Activated CD8-positive, alpha-beta memory T cell treated with anti-CD3 and anti-CD28 coated beads, Interleukin-2, amount 10 ng/mL, durations not matched to agents 7 days and 5 days (primary cell): ENCODE measurements around the gene CPNE9. TPM values are rescaled to one million over a fixed set of nuclear protein-coding genes. Genes with fewer than 3 reads are reported as not detected.

Experiments
- ATAC-seq: fragments of 150-1000 bp; cut with Tn5 transposase; one replicate; pipeline ENCODE4 v1.10.0; 2021; ENCODE audit warnings: moderate library complexity
- CTCF ChIA-PET: fragments of 350-600 bp; sonication (Branson Sonifier 250); formaldehyde crosslinking; loops from one replicate; lab custom pipeline; 2021; ENCODE audit warnings: antibody characterized with exemption; lab: Charles Lee
- DNase-seq: peaks from one replicate; pipeline ENCODE4 v3.0.0-alpha.2; 2020
- H3K27ac Mint-ChIP-seq: one replicate; pipeline ENCODE4 v1.8.0; 2021; ENCODE audit warnings: mild to moderate bottlenecking, mixed read lengths
- H3K27me3 Mint-ChIP-seq: one replicate; pipeline ENCODE4 v1.8.0; 2021; ENCODE audit warnings: mixed read lengths
- H3K36me3 Mint-ChIP-seq: one replicate; pipeline ENCODE4 v1.8.0; 2021; ENCODE audit warnings: mild to moderate bottlenecking, mixed read lengths
- H3K4me1 Mint-ChIP-seq: one replicate; pipeline ENCODE4 v1.8.0; 2021; ENCODE audit warnings: mixed read lengths
- H3K4me3 Mint-ChIP-seq: one replicate; pipeline ENCODE4 v1.8.0; 2021; ENCODE audit warnings: mild to moderate bottlenecking, moderate library complexity, mixed read lengths
- H3K9me3 Mint-ChIP-seq: one replicate; pipeline ENCODE4 v1.8.0; 2022; ENCODE audit warnings: low read depth, mixed read lengths
- total RNA-seq, 2 experiments: library from RNA; stranded (reverse); gene quantifications; one replicate each; pipeline ENCODE4 v1.2.3, GENCODE V29; 2021

Gene CPNE9
- total RNA-seq, 2 experiments from 2014 or later = not detected

DNA sequence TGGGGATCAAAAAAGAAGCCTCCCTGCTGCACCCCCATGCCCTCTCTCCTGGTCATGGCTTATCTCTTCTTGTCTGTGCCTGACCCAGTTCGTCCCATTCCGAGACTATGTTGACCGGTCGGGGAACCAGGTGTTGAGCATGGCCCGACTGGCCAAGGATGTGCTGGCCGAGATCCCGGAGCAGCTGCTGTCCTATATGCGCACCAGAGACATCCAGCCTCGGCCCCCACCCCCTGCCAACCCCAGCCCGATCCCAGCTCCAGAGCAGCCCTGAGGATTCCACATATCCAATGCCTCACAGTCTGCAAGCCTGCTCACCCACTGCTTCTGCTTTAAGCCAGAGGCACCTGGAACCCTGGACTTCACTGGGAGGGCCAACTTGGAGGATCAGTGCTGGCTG, 25.8 kb downstream of the CPNE9 start:
- no peak for ATAC-seq
- CTCF ChIA-PET = interaction anchor here (2.1 kb wide), 1 partner anchor 226 kb away, joined by 6 read pairs; no protein-coding TSS in a partner anchor
- no peak overlapping the region for H3K27ac Mint-ChIP-seq
- peaks cover 49% of the 10 kb centered on the region for H3K4me1 Mint-ChIP-seq
- no peaks in the 10 kb centered on the region for H3K9me3 Mint-ChIP-seq
- no peak overlapping the region for H3K4me3 Mint-ChIP-seq
- DNase-seq = no peak
- H3K36me3 Mint-ChIP-seq = peaks cover 11% of the 10 kb centered on the region
- H3K27me3 Mint-ChIP-seq = no peaks in the 10 kb centered on the region

DNA sequence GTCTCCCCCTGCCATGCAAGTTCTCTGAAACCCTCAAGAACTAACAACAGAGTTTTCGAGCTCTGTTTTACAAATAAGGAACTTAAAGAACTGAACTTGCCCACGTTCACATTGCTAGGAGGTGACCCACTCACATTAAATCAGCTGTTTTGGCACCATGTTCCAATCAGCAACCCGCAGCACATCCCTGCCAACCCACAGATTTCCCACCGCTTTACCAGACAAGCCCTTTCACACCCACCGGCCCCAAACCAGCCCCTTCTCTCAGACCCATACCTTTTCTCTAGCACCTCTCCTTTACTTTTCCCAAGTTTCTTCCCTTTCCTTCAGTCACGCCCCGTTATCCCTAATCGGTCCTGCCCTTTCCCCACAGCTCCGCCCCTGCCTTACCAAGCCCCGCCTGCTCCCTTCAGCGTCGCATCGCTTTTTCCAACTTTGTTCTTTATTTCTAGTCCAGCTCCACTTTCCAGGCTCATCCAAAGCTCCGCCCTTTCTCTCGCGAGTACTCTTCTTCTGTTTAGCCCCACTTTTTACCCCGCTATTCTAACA, 27.1 kb downstream of the CPNE9 start:
- CTCF ChIA-PET = interaction anchor here (1.0 to 2.1 kb wide), 8 partner anchors 14 to 590 kb away, joined by 3 to 6 read pairs (median 5); partner anchors contain the start of genes CRELD1, MTMR14, OGG1 and SEC13
- ATAC-seq = peak; percentile 60
- H3K27ac Mint-ChIP-seq = peak overlapping the region; percentile 97
- DNase-seq = no peak
- H3K27me3 Mint-ChIP-seq = no peaks in the 10 kb centered on the region
- H3K4me3 Mint-ChIP-seq = peak overlapping the region; percentile 84
- H3K36me3 Mint-ChIP-seq = peaks cover 19% of the 10 kb centered on the region
- no peaks in the 10 kb centered on the region for H3K9me3 Mint-ChIP-seq
- peaks cover 59% of the 10 kb centered on the region for H3K4me1 Mint-ChIP-seq

DNA sequence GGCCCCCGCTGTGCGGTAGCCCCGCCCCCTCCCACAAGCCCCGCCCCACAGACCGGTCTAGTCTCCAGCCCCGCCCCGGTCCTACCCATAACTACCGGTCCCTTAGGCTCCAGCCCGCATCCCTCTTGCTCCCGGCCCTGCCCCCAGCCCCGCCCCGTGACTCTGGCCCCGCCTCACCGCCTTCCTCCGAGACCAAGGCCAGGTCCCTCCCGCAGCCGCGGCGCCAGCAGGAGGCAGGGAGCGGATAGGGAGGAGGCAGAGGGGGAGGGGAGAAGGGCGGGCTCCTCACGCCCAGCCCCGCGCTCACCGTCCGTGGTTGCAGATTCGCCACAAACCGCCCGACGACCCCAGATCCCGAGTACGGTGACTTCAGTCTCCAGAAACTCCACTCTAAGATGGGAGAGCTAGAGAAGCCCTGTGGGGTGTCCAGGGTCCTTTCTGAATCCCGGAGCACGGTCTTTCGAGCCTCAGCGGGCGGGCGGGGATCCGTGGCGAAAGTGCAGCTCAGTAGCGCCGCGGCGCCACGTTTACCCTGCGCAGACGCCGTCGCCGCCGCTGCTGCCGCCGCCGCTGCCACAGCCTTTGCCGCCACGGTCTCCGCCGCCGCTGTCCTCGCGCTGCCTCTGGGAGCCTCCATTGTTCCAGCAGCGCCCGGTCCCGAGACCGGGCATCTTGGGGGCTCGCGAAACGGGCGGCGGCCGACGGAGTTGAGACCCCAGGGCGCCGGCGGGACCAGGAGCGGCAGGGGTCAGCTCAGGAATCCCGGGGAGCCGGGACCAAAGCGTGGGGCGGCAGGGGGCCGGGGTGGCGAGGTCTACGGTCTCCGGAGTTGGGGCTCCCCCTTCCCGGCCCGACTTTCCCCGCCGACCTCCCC, 27.8 kb downstream of the CPNE9 start, which contains the start of gene BRPF1:
Gene BRPF1, plus strand, starts transcription at position 530 of the 874 bp plus-strand sequence. CDS start 2,406 bp downstream, outside the sequence.
- Mint-ChIP-seq H3K4me1 (peaks cover 60% of the 10 kb centered on the region), H3K4me3 (peak within 1 kb of the TSS; percentile 84), H3K27ac (peak within 1 kb of the TSS; percentile 97), H3K27me3 (no peaks in the 10 kb centered on the region), H3K9me3 (no peaks in the 10 kb centered on the region), H3K36me3 (peaks cover 22% of the 10 kb centered on the region)
- DNase-seq (peak; percentile 100), ATAC-seq (peak; percentile 97)
- CTCF ChIA-PET = interaction anchor here (1.0 to 2.6 kb wide), 11 partner anchors 13 to 589 kb away, joined by 3 to 12 read pairs (median 5); partner anchors contain the start of genes ARPC4, CRELD1, MTMR14 and OGG1

DNA sequence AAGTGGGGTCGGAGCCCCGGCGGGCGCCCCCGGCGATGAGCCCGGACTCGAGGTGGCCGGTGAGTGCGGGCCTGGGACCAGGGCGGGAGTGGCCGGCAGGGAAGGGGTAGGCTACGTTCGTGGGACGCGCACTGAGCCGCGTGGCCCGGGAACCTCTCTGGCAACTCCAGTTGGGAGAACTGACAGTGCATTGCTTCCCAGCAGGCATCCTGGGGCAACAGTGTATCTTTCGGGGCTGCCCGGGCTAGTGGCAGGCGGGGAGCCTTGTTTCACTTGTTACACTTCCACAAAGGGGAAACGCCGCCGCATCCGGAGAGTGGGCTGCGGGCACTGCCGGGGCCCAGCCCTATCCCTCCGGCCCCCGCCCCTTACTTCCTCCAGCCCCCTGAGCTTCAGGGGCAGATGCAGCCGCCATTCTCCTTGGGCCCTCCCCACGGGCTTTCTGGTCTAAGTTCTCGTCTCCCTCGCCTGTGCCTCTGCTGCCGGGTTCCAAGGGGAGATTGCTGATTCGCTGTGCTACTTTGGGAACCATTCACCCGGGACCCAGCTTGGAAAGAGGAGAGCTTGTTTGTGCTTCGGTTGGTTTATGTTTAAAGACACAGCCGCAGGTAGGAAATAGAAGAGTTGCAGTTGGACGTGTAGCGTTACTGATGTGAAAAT, 28.6 kb downstream of the CPNE9 start:
- Mint-ChIP-seq H3K36me3 (peaks cover 27% of the 10 kb centered on the region), H3K27ac (peak overlapping the region; percentile 84), H3K4me3 (peak overlapping the region; percentile 80), H3K9me3 (no peaks in the 10 kb centered on the region), H3K4me1 (peaks cover 60% of the 10 kb centered on the region), H3K27me3 (no peaks in the 10 kb centered on the region)
- DNase-seq (peak; percentile 86), ATAC-seq (peak; percentile 2)
- CTCF ChIA-PET = interaction anchor here (1.0 to 2.6 kb wide), 5 partner anchors 16 to 77 kb away, joined by 4 to 12 read pairs (median 7); partner anchors contain the start of genes ARPC4, OGG1, TADA3 and TTLL3

DNA sequence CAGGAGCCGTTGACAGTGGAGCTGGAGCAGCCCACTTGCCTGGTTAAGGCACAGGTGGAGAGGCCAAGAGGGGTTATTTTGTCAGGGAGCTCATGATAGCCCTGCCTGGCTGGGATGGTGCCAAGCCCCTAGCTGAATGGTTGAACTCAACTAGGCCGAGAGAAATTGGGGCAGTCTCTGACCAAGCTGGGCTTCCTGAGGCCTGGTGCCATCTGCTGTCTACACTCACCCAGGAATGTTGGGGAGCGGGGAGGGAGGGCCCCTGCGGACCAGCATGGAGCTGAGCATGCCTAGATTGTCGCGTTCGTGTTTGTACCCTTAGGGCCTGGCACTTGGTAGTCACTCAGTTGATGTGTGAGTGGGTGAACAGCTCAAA, 29.1 kb downstream of the CPNE9 start:
- peak overlapping the region; percentile 80 for H3K4me3 Mint-ChIP-seq
- no peaks in the 10 kb centered on the region for H3K27me3 Mint-ChIP-seq
- DNase-seq = no peak
- no peaks in the 10 kb centered on the region for H3K9me3 Mint-ChIP-seq
- no peak for ATAC-seq
- peaks cover 27% of the 10 kb centered on the region for H3K36me3 Mint-ChIP-seq
- H3K27ac Mint-ChIP-seq = peak overlapping the region; percentile 84
- CTCF ChIA-PET = interaction anchor here (1.0 to 2.6 kb wide), 6 partner anchors 16 to 108 kb away, joined by 3 to 12 read pairs (median 6); partner anchors contain the start of genes ARPC4, OGG1, TADA3 and TTLL3
- H3K4me1 Mint-ChIP-seq = peaks cover 57% of the 10 kb centered on the region

DNA sequence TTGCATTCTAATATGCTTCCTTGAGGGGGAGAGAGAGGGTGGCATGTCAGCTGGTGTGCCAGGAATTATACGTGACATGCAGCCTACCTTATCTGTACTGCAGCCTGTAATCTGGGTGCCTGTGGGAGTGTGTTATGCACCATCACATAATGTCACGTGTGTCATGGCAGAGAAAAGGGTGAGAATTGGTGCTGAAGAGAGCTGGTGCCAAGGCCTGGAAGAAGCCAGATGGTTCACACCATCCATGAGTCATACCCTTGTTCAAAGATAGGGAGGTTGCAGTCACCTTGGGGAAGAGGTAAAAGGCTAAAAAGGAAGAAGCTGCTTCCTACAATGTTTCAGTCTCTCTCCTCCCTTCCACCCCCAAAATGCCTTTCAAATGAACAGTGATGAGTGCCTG, 33.2 kb downstream of the CPNE9 start:
- Mint-ChIP-seq H3K4me3 (no peak overlapping the region), H3K9me3 (no peaks in the 10 kb centered on the region), H3K36me3 (peaks cover 48% of the 10 kb centered on the region), H3K27me3 (no peaks in the 10 kb centered on the region), H3K4me1 (peaks cover 49% of the 10 kb centered on the region), H3K27ac (peak overlapping the region; percentile 8)
- ATAC-seq = no peak
- CTCF ChIA-PET = interaction anchor here (1.4 to 3.9 kb wide), 3 partner anchors 10 to 383 kb away, joined by 4 to 16 read pairs (median 7); partner anchors contain the start of genes ARPC4 and TADA3
- DNase-seq = no peak

DNA sequence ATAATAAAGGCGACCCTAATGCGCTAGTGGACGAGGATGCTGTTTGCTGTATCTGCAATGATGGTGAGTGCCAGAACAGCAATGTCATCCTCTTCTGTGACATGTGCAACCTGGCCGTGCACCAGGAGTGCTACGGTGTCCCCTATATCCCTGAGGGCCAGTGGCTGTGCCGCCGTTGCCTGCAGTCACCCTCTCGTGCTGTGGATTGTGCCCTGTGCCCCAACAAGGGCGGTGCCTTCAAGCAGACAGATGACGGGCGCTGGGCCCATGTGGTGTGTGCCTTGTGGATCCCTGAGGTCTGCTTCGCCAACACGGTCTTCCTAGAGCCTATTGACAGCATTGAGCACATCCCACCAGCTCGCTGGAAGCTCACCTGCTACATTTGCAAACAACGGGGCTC, 35.5 kb downstream of the CPNE9 start:
- no peak overlapping the region for H3K27ac Mint-ChIP-seq
- no peak overlapping the region for H3K4me3 Mint-ChIP-seq
- ATAC-seq (no peak), DNase-seq (no peak)
- no peaks in the 10 kb centered on the region for H3K27me3 Mint-ChIP-seq
- no peaks in the 10 kb centered on the region for H3K9me3 Mint-ChIP-seq
- CTCF ChIA-PET = interaction anchor here (3.9 kb wide), 1 partner anchor 12 kb away, joined by 16 read pairs; no protein-coding TSS in a partner anchor
- peaks cover 48% of the 10 kb centered on the region for H3K36me3 Mint-ChIP-seq
- H3K4me1 Mint-ChIP-seq = peaks cover 30% of the 10 kb centered on the region

DNA sequence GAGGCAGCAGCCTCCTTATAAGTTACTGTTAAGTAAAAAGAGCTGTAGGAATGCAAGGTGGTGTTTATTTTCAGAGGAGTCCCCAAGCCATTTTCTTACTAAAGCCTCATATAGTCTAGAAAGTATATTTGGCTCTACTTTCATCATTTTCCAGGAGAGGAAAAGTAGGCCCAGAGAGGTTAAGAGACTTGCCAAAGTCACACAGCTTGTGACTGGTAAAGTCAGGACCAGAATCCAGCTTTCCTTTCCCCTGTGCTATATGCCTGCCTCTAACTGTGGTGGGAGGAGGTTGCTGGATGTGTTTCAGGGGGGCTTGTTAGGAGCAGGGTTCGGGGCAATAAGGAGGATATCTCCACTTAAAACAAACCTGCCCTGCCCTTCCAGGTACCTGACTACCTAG, 38.9 kb downstream of the CPNE9 start:
- DNase-seq (no peak), ATAC-seq (no peak)
- Mint-ChIP-seq H3K36me3 (peaks cover 54% of the 10 kb centered on the region), H3K9me3 (no peaks in the 10 kb centered on the region), H3K4me1 (peaks cover 30% of the 10 kb centered on the region), H3K27me3 (no peaks in the 10 kb centered on the region), H3K4me3 (no peak overlapping the region), H3K27ac (no peak overlapping the region)
- CTCF ChIA-PET = no interaction called here

DNA sequence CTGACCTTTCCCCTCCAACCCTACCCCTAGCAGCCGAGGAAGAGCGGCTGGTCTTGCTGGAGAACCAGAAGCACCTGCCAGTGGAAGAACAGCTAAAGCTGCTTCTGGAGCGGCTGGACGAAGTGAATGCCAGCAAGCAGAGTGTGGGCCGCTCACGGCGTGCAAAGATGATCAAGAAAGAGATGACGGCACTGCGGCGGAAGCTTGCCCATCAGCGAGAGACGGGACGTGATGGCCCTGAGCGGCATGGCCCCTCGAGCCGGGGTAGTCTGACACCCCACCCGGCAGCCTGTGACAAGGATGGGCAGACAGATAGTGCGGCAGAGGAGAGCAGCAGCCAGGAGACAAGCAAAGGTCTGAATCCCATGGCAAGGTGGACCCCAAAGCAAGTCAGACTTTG, 39.9 kb downstream of the CPNE9 start:
- H3K9me3 Mint-ChIP-seq = no peaks in the 10 kb centered on the region
- ATAC-seq (no peak), DNase-seq (no peak)
- no peak overlapping the region for H3K27ac Mint-ChIP-seq
- H3K27me3 Mint-ChIP-seq = no peaks in the 10 kb centered on the region
- peaks cover 56% of the 10 kb centered on the region for H3K36me3 Mint-ChIP-seq
- peaks cover 26% of the 10 kb centered on the region for H3K4me1 Mint-ChIP-seq
- CTCF ChIA-PET = no interaction called here
- H3K4me3 Mint-ChIP-seq = no peak overlapping the region

DNA sequence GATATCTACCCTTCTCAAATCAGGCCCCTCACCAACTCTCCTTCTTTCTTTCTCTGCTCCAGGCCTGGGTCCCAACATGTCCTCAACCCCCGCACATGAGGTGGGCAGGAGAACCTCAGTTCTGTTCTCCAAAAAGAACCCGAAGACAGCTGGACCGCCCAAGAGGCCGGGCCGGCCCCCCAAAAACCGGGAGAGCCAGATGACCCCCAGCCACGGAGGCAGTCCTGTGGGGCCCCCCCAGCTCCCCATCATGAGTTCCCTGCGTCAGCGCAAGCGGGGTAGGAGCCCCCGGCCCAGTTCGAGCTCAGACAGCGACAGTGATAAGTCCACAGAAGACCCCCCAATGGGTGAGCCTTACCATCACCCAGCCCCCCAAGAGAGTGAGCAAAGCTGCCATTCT, 40.5 kb downstream of the CPNE9 start:
- H3K9me3 Mint-ChIP-seq = no peaks in the 10 kb centered on the region
- CTCF ChIA-PET = interaction anchor here (0.5 to 1.2 kb wide), 2 partner anchors 13 to 244 kb away, joined by 3 read pairs; partner anchors contain the start of gene BRPF1
- DNase-seq = no peak
- H3K4me3 Mint-ChIP-seq = no peak overlapping the region
- H3K27me3 Mint-ChIP-seq = no peaks in the 10 kb centered on the region
- peaks cover 31% of the 10 kb centered on the region for H3K4me1 Mint-ChIP-seq
- ATAC-seq = no peak
- H3K36me3 Mint-ChIP-seq = peaks cover 57% of the 10 kb centered on the region
- no peak overlapping the region for H3K27ac Mint-ChIP-seq

DNA sequence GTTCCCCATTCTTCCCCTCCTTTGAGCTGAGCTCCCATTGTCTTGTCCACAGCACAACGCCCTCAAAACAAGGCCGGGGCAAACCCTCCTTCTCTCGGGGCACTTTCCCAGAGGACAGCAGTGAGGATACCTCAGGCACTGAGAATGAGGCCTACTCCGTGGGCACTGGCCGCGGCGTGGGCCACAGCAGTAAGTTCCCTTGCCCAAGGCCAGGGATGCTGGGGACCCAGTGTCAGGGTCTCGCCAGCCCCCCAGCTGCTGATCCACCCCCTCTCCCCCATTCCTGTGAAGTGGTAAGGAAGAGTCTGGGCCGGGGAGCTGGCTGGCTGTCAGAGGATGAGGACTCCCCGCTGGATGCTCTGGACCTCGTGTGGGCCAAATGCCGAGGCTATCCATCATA, 41.9 kb downstream of the CPNE9 start:
- no peaks in the 10 kb centered on the region for H3K9me3 Mint-ChIP-seq
- H3K4me3 Mint-ChIP-seq = no peak overlapping the region
- H3K36me3 Mint-ChIP-seq = peaks cover 50% of the 10 kb centered on the region
- no peak for DNase-seq
- ATAC-seq = no peak
- CTCF ChIA-PET = interaction anchor here (0.8 to 1.2 kb wide), 2 partner anchors 14 to 47 kb away, joined by 3 read pairs; partner anchors contain the start of genes ARPC4, BRPF1 and TADA3
- H3K4me1 Mint-ChIP-seq = peaks cover 38% of the 10 kb centered on the region
- H3K27me3 Mint-ChIP-seq = no peaks in the 10 kb centered on the region
- peak overlapping the region; percentile 54 for H3K27ac Mint-ChIP-seq

DNA sequence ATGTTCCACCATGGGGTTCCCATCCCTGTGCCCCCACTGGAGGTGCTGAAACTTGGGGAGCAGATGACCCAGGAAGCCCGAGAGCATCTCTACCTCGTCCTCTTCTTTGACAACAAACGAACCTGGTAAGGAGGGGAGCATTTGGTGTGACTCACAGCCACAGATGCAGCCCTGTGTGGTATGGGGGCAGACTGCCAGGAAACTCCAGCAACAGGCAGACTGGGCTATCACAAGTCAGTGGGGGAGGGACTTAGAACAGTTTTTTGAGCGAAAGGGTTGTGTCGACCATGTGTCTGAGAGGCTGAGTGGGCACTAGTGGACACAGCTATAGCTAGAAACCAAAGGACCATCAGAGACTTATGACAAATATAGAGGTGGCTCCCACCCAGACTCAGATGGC, 42.7 kb downstream of the CPNE9 start:
- Mint-ChIP-seq H3K9me3 (no peaks in the 10 kb centered on the region), H3K4me3 (no peak overlapping the region), H3K27me3 (no peaks in the 10 kb centered on the region), H3K4me1 (peaks cover 45% of the 10 kb centered on the region), H3K27ac (peak overlapping the region; percentile 54), H3K36me3 (peaks cover 51% of the 10 kb centered on the region)
- DNase-seq = peak; percentile 65
- CTCF ChIA-PET = no interaction called here
- no peak for ATAC-seq

DNA sequence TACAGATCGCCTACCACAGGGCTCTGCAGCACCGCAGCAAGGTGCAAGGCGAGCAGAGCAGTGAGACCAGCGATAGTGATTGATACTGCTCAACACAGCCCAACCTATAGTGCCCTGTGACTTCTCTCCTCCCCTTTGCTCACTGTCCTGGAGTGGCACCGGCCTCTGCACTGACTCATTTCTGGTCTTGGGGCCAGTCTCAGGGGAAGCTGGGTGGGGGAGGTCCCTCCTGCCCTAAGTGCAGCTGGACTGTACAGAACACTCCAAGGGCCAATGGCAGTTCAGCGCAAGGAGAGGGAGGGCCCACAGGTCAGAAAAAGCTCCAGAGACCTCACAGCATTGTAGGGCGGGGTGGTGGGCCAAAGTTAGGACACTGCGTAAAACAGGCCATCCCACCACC, 43.6 kb downstream of the CPNE9 start:
- Mint-ChIP-seq H3K4me1 (peaks cover 54% of the 10 kb centered on the region), H3K4me3 (no peak overlapping the region), H3K9me3 (no peaks in the 10 kb centered on the region), H3K27me3 (no peaks in the 10 kb centered on the region), H3K27ac (no peak overlapping the region), H3K36me3 (peaks cover 57% of the 10 kb centered on the region)
- CTCF ChIA-PET = no interaction called here
- no peak for ATAC-seq
- no peak for DNase-seq
